ENCODE measurements around the gene GGNBP2. TPM values are rescaled to one million over a fixed set of nuclear protein-coding genes. Genes with fewer than 3 reads are reported as not detected.

Gene GGNBP2
- polyA plus RNA-seq, 1 of the 3 experiments (the other 2 are of a cell fraction): 79.3 TPM

DNA sequence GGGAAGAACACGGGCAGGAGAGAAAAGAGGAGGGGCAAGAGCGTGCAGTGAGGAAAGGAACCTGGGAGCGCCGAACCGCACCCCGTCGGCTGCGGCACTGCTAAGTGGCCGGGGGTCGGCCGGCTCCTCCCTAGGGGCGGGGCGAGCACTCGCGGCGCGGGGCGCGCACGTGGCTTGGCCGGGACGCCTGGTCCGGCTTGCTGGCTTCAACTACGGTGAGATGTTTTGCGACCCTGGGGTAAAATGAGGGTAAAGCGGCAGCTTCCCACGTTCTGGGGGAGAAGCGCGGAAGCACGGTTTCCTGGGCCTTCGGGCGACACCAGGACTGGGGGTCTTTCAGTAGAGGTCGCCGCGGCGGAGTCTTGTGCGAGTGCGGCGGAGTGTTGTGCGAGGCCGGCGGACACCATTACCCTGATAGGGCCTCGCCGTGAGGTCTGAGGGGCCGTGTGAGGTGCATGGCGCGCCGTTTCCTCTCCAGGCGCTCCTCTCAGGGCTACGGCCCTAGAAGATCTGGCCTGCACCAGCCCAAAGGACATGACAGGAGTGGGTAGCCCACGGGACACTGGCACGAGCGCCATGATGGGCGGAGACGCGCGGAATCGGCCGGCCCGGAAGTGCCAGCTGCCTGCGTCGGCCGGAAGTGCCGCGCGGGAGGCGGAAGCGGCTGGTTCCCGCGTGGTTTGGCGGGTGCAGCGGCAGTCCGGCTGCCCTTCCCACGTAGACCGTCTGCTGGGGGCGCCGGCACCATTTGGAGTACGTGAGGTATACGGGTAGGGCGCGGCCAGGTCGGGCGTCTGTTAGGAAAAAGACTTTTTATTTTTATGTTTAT is 9.7 kb upstream of the GGNBP2 start, which contains the start of the genes MYO19 and PIGW (continued):
- TF ChIP-seq, protein P1, sequence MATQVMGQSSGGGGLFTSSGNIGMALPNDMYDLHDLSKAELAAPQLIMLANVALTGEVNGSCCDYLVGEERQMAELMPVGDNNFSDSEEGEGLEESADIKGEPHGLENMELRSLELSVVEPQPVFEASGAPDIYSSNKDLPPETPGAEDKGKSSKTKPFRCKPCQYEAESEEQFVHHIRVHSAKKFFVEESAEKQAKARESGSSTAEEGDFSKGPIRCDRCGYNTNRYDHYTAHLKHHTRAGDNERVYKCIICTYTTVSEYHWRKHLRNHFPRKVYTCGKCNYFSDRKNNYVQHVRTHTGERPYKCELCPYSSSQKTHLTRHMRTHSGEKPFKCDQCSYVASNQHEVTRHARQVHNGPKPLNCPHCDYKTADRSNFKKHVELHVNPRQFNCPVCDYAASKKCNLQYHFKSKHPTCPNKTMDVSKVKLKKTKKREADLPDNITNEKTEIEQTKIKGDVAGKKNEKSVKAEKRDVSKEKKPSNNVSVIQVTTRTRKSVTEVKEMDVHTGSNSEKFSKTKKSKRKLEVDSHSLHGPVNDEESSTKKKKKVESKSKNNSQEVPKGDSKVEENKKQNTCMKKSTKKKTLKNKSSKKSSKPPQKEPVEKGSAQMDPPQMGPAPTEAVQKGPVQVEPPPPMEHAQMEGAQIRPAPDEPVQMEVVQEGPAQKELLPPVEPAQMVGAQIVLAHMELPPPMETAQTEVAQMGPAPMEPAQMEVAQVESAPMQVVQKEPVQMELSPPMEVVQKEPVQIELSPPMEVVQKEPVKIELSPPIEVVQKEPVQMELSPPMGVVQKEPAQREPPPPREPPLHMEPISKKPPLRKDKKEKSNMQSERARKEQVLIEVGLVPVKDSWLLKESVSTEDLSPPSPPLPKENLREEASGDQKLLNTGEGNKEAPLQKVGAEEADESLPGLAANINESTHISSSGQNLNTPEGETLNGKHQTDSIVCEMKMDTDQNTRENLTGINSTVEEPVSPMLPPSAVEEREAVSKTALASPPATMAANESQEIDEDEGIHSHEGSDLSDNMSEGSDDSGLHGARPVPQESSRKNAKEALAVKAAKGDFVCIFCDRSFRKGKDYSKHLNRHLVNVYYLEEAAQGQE (IDR thresholded peaks at IDR 0.05; ENCODE audit: low read depth, low read length): no peak
- TF ChIP-seq EZH2phosphoT487 (IDR thresholded peaks at IDR 0.05; ENCODE audit: borderline replicate concordance, low read depth): no peak
- TF ChIP-seq NFIC (IDR thresholded peaks at IDR 0.05; ENCODE audit: borderline replicate concordance): no peak
- TF ChIP-seq ELF1 (IDR thresholded peaks at IDR 0.05): peak; percentile 95
- no peak for TF ChIP-seq MEF2A (IDR thresholded peaks at IDR 0.05; ENCODE audit: borderline replicate concordance, low read depth)
- TF ChIP-seq ZBTB33 (IDR thresholded peaks at IDR 0.05; ENCODE audit: borderline replicate concordance, low read depth): peak; percentile 98
- TF ChIP-seq, protein P2, sequence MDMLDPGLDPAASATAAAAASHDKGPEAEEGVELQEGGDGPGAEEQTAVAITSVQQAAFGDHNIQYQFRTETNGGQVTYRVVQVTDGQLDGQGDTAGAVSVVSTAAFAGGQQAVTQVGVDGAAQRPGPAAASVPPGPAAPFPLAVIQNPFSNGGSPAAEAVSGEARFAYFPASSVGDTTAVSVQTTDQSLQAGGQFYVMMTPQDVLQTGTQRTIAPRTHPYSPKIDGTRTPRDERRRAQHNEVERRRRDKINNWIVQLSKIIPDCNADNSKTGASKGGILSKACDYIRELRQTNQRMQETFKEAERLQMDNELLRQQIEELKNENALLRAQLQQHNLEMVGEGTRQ (IDR thresholded peaks at IDR 0.05; ENCODE audit: borderline replicate concordance, low read depth, low read length): no peak
- no peak for TF ChIP-seq JUND (IDR thresholded peaks at IDR 0.05)

- no peak for DNase-seq
These were observed 9.0 kb upstream of the GGNBP2 start for GRCh38 chr17:36535669-36536081.

More at GRCh38 chr17:36535669-36536081, 9.0 kb upstream of the GGNBP2 start:
- Histone ChIP-seq H3K4me1 (ENCODE audit: control insufficient read depth in 1 of 2, insufficient read depth in 2 of 2, low read depth in 1 of 2, low read length in 1 of 2) (peaks cover 0 to 8% of the 10 kb centered on the region in 2 experiments; a peak in 2 of 4 replicates), H4K20me1 (ENCODE audit: insufficient read depth) (no peaks in the 10 kb centered on the region), H3K4me2 (peak overlapping the region; percentile 100), H2AFZ (ENCODE audit: low read depth) (peak overlapping the region; percentile 97; the same call in 1 of the 2 replicates), H3K79me2 (ENCODE audit: insufficient read depth) (peaks cover 37% of the 10 kb centered on the region), H3K36me3 (replicated peaks in 1 of 2; ENCODE audit: control insufficient read depth in 1 of 2, insufficient read depth in 2 of 2, low read length in 1 of 2) (peaks cover 40 to 41% of the 10 kb centered on the region in 2 experiments), H3F3A (replicated peaks; ENCODE audit: insufficient read depth) (peaks cover 24% of the 10 kb centered on the region), H3K9me2 (no peaks in the 10 kb centered on the region), H3K27ac (ENCODE audit: low read depth in 2 of 2, low read length in 1 of 2) (peak overlapping the region; percentile 95 to 96), H3K27me3 (ENCODE audit: insufficient read depth) (no peaks in the 10 kb centered on the region), H3K4me3 (ENCODE audit: low read depth in 2 of 2, low read length in 1 of 2) (peak overlapping the region; percentile 87 to 88), H3K9ac (peak overlapping the region; percentile 96; the same call in 1 of the 2 replicates), H3K9me3 (no peaks in the 10 kb centered on the region)
- TF ChIP-seq RCOR1 (IDR thresholded peaks at IDR 0.05; ENCODE audit: low read length) (peak; percentile 13; the same call in 1 of the 2 replicates), NRF1 (IDR thresholded peaks at IDR 0.05; ENCODE audit: low read depth, low read length) (no peak), CHD2 (IDR thresholded peaks at IDR 0.05; ENCODE audit: low read length, partially characterized antibody) (no peak), EZH2phosphoT487 (IDR thresholded peaks at IDR 0.05; ENCODE audit: borderline replicate concordance, low read depth) (no peak), MXI1 (IDR thresholded peaks at IDR 0.05; ENCODE audit: low read depth, low read length) (no peak), RXRA (IDR thresholded peaks at IDR 0.05; ENCODE audit: borderline replicate concordance, low read depth) (no peak), FOXJ3 (CRISPR knock-in tag; IDR thresholded peaks at IDR 0.05) (no peak)
- TF ChIP-seq, protein P3, sequence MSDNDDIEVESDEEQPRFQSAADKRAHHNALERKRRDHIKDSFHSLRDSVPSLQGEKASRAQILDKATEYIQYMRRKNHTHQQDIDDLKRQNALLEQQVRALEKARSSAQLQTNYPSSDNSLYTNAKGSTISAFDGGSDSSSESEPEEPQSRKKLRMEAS (IDR thresholded peaks at IDR 0.05; ENCODE audit: low read depth): no peak
- TF ChIP-seq, protein P1 (IDR thresholded peaks at IDR 0.05; ENCODE audit: low read depth, low read length): no peak
- POLR2A ChIA-PET: interaction anchor here (0.6 to 3.2 kb wide), 5 partner anchors 9 to 184 kb away, joined by 3 to 37 read pairs (median 4); partner anchors contain the start of gene GGNBP2
- CTCF ChIA-PET: interaction anchor here (0.7 to 2.8 kb wide), 7 partner anchors 7 to 512 kb away, joined by 3 to 16 read pairs (median 3); partner anchors contain the start of genes GGNBP2 and MRM1
- 5% methylated on average over 15 of the region's 15 CpGs for whole genome bisulfite sequencing (ENCODE audit: low lambda C conversion rate)
